Prostate gland (tissue), 2 donors: Measurements from ENCODE around the gene POC1B. TPM values are rescaled to one million over a fixed set of nuclear protein-coding genes. Genes with fewer than 3 reads are reported as not detected.

Source experiments
- DNase-seq: peaks from one replicate; pipeline ENCODE4 v3.0.0-alpha.2; 2019; ENCODE audit warnings: low spot score
- H3K27ac ChIP-seq, 2 donors: fragments of 200-600 bp; sonication (generic); 2 replicates each; pipeline ENCODE4 v1.5.1; 2017 to 2019
- H3K27me3 ChIP-seq: fragments of 200-600 bp; sonication (generic); replicated peaks from 2 replicates; pipeline ENCODE4 v1.5.1; 2019; ENCODE audit not compliant: insufficient read depth
- H3K36me3 ChIP-seq, 2 donors: fragments of 200-600 bp; sonication (generic); 1 replicate in 1 of 2; 2 replicates in 1 of 2; pipeline versions ENCODE4 v1.5.1 to v1.8.1; 2017 to 2019
- H3K4me1 ChIP-seq: fragments of 200-600 bp; sonication (generic); replicated peaks from 2 replicates; pipeline ENCODE4 v1.5.1; 2019
- H3K4me3 ChIP-seq, 2 donors: fragments of 200-600 bp; sonication (generic); 2 replicates each; pipeline ENCODE4 v1.5.1; 2017 to 2019
- H3K9me3 ChIP-seq: fragments of 200-600 bp; sonication (generic); 2 replicates; pipeline ENCODE4 v1.5.1; 2017
- CTCF ChIP-seq, 4 experiments: fragments of 200-600 bp in 2 of 4; fragments of 450-650 bp in 2 of 4; sonication (generic) in 2 of 4; IDR thresholded peaks; 1 replicate in 3 of 4; 2 replicates in 1 of 4; pipeline ENCODE4 v1.5.1; 2016 to 2019; ENCODE audit warnings: antibody characterized with exemption in 4 of 4, mild to moderate bottlenecking in 2 of 4, moderate library complexity in 2 of 4
- POLR2A ChIP-seq: fragments of 450-650 bp; IDR thresholded peaks from one replicate; pipeline ENCODE4 v1.6.1; 2016; ENCODE audit warnings: antibody characterized with exemption, mild to moderate bottlenecking
- POLR2AphosphoS5 ChIP-seq: sonication (generic); formaldehyde crosslinking; IDR thresholded peaks from one replicate; pipeline ENCODE4 v1.6.1; 2017; ENCODE audit warnings: antibody characterized with exemption
- WGBS: methylation state at CpG from one replicate; pipeline ENCODE4 v1.1.5; 2018; 5-methylcytosine and 5-hydroxymethylcytosine counted together
- intact Hi-C: fragments of 100-400 bp; cut with DNase I; formaldehyde crosslinking; loops from one replicate; pipeline ENCODE4 v1.14.2; 2022
- total RNA-seq, 2 donors: library from RNA; depleted of rRNA; stranded (reverse); fragments of >200 nt; gene quantifications; one replicate each; pipeline ENCODE4 v1.1.0, GENCODE V29; 2016

The POC1B gene
- total RNA-seq, 2 donors from 2014 or later = 11.1 to 15.8 TPM

- Histone ChIP-seq H3K27me3 (no peaks in the 10 kb centered on the region), H3K36me3 (no peaks in the 10 kb centered on the region), H3K4me1 (no peaks in the 10 kb centered on the region), H3K4me3 (no peak overlapping the region), H3K9me3 (no peaks in the 10 kb centered on the region), H3K27ac (no peak overlapping the region)
- intact Hi-C loops = no loop called here
- no peak for DNase-seq
- WGBS = 92% methylated on average over 4 of the region's 4 CpGs
- no peak for TF ChIP-seq CTCF (IDR thresholded peaks at IDR 0.05)
- no peak for TF ChIP-seq POLR2A
- TF ChIP-seq POLR2AphosphoS5 = no peak
These were observed 85.9 kb downstream of the POC1B start for GRCh38 chr12:89439941-89440340.

- no peak for DNase-seq
- Histone ChIP-seq H3K4me1 (no peaks in the 10 kb centered on the region), H3K9me3 (no peaks in the 10 kb centered on the region), H3K27me3 (no peaks in the 10 kb centered on the region), H3K36me3 (no peaks in the 10 kb centered on the region), H3K4me3 (no peak overlapping the region), H3K27ac (no peak overlapping the region)
- 95% methylated on average over 4 of the region's 4 CpGs for WGBS
- intact Hi-C loops = no loop called here
- no peak for TF ChIP-seq POLR2AphosphoS5
- TF ChIP-seq CTCF (IDR thresholded peaks at IDR 0.05) = no peak
- no peak for TF ChIP-seq POLR2A
These were observed 88.6 kb downstream of the POC1B start for GRCh38 chr12:89437231-89437630.

DNA sequence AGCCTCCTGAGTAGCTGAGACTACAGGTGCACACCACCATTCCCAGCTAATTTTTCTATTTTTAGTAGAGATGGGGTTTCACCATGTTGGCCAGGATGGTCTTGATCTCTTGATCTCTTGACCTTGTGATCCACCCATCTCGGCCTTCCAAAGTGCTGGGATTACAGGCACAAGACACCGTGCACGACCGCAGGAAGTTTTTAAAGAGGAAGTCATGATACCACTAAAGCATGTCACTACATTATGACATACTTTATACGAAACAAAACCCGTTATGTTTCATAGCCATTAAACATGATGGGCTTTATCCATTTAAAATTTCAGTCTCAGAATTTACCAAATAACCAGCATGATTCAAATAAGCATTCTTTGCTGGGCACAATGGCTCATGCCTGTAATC is 89.8 kb downstream of the POC1B start:
- H3K27me3 ChIP-seq = no peaks in the 10 kb centered on the region
- H3K9me3 ChIP-seq = no peaks in the 10 kb centered on the region
- intact Hi-C loops = no loop called here
- H3K4me1 ChIP-seq = no peaks in the 10 kb centered on the region
- no peak for TF ChIP-seq POLR2AphosphoS5
- no peak for TF ChIP-seq CTCF (IDR thresholded peaks at IDR 0.05)
- no peak for TF ChIP-seq POLR2A
- WGBS = 92% methylated on average over 6 of the region's 6 CpGs
- no peaks in the 10 kb centered on the region for H3K36me3 ChIP-seq
- no peak for DNase-seq
- no peak overlapping the region for H3K4me3 ChIP-seq
- no peak overlapping the region for H3K27ac ChIP-seq

DNA sequence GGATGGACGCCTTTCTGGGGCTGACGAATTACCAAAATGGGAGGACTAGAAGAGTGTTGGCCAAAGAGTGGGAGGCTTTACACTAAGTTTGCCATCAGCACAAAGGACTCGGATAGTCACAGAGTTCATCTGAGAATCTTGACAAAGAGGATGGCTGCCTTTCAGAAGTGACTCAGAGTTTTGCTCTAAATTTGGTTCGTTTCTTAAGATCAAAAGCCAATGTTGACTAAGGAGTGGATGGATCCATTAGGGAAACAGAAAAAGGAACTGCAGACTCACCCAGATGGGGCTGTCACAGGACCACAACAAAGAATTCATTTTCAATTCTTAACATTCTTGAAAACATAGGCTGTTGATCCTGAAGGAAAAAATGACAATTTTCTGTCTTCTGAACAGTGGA is 92.2 kb downstream of the POC1B start:
- 79% methylated on average over 4 of the region's 4 CpGs for WGBS
- H3K27me3 ChIP-seq = no peaks in the 10 kb centered on the region
- no peak overlapping the region for H3K4me3 ChIP-seq
- intact Hi-C loops = no loop called here
- H3K4me1 ChIP-seq = no peaks in the 10 kb centered on the region
- H3K27ac ChIP-seq = no peak overlapping the region
- no peaks in the 10 kb centered on the region for H3K9me3 ChIP-seq
- no peaks in the 10 kb centered on the region for H3K36me3 ChIP-seq
- DNase-seq = no peak
- TF ChIP-seq CTCF (IDR thresholded peaks at IDR 0.05) = no peak

DNA sequence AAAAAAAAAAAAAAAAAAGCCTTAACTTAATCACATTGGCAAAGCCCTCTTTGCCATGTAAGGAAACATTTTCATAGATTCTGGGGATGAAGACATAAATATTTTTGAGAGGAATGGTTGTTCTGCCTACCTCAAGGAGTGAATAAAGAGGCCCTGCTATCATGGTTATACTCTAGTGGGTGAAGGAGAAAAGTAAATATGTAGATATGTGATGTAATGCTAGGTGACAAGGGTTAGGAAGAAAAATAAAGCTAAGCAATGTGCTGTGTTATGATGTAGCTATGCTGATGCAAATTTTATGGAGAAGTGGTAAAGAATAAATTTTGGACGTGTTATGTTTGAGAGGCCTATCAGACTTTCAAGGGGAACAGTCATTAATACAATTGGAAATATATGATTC is 93.5 kb downstream of the POC1B start:
- intact Hi-C loops = no loop called here
- Histone ChIP-seq H3K4me1 (no peaks in the 10 kb centered on the region), H3K27me3 (no peaks in the 10 kb centered on the region), H3K27ac (no peak overlapping the region), H3K4me3 (no peak overlapping the region), H3K9me3 (no peaks in the 10 kb centered on the region), H3K36me3 (no peaks in the 10 kb centered on the region)
- DNase-seq = no peak
- TF ChIP-seq CTCF (IDR thresholded peaks at IDR 0.05) (no peak), POLR2A (no peak), POLR2AphosphoS5 (no peak)
- WGBS = 94% methylated on average over 1 of the region's 1 CpG
